ENCODE measurements around the gene NCOA3.
"Not testable (repeated sequence)": the region's sequence is repeated elsewhere in the genome, so short reads cannot be mapped to it uniquely, and the experiment has no call there.

NCOA3 gene

GRCh38 chr20:47501482-47502270, at the start of gene NCOA3:
TSS of gene NCOA3 (plus strand) at chr20:47501887. CDS start at chr20:47622248, 120,361 bp downstream.
- H3K9ac ChIP-seq (ENCODE audit: low read length), result peak within 1 kb of the TSS; percentile 97
- H3K4me3 ChIP-seq (ENCODE audit: low read length), result peak within 1 kb of the TSS; percentile 95
- H3K27me3 ChIP-seq (replicated peaks; ENCODE audit: control insufficient read depth, insufficient read depth, low read length), result no peaks in the 10 kb centered on the region
- H3K36me3 ChIP-seq (ENCODE audit: control insufficient read depth, insufficient read depth, low read length, severe bottlenecking), result no peaks in the 10 kb centered on the region
- DNase-seq (ENCODE audit: low read depth), result peak; percentile 95
- no peaks in the 10 kb centered on the region for H3K9me3 ChIP-seq (ENCODE audit: control insufficient read depth, low read length)
- peaks cover 22% of the 10 kb centered on the region for H3K4me1 ChIP-seq (ENCODE audit: control insufficient read depth, insufficient read depth, low read length)

- Histone ChIP-seq H3K4me3 (ENCODE audit: low read length) (peak overlapping the region; percentile 19), H3K9me3 (ENCODE audit: control insufficient read depth, low read length) (peaks cover 4% of the 10 kb centered on the region), H3K9ac (ENCODE audit: low read length) (no peak overlapping the region), H3K4me1 (ENCODE audit: control insufficient read depth, insufficient read depth, low read length) (peaks cover 13% of the 10 kb centered on the region), H3K27me3 (replicated peaks; ENCODE audit: control insufficient read depth, insufficient read depth, low read length) (no peaks in the 10 kb centered on the region), H3K36me3 (ENCODE audit: control insufficient read depth, insufficient read depth, low read length, severe bottlenecking) (no peaks in the 10 kb centered on the region)
- DNase-seq (ENCODE audit: low read depth), result no peak
Observed at GRCh38 chr20:47452736-47453161, 48.9 kb upstream of the NCOA3 start.

- DNase-seq (ENCODE audit: low read depth), result peak; percentile 52
- peaks cover 4% of the 10 kb centered on the region for H3K9me3 ChIP-seq (ENCODE audit: control insufficient read depth, low read length)
- no peak overlapping the region for H3K9ac ChIP-seq (ENCODE audit: low read length)
- H3K4me1 ChIP-seq (ENCODE audit: control insufficient read depth, insufficient read depth, low read length), result peaks cover 14% of the 10 kb centered on the region
- H3K36me3 ChIP-seq (ENCODE audit: control insufficient read depth, insufficient read depth, low read length, severe bottlenecking), result no peaks in the 10 kb centered on the region
- no peaks in the 10 kb centered on the region for H3K27me3 ChIP-seq (replicated peaks; ENCODE audit: control insufficient read depth, insufficient read depth, low read length)
- H3K4me3 ChIP-seq (ENCODE audit: low read length), result peak overlapping the region; percentile 19
Observed at GRCh38 chr20:47453167-47453782, 48.4 kb upstream of the NCOA3 start.

GRCh38 chr20:47454298-47455132, 47.2 kb upstream of the NCOA3 start:
- DNase-seq (ENCODE audit: low read depth), result no peak
- H3K4me1 ChIP-seq (ENCODE audit: control insufficient read depth, insufficient read depth, low read length), result peaks cover 14% of the 10 kb centered on the region
- no peak overlapping the region for H3K4me3 ChIP-seq (ENCODE audit: low read length)
- no peak overlapping the region for H3K9ac ChIP-seq (ENCODE audit: low read length)
- H3K9me3 ChIP-seq (ENCODE audit: control insufficient read depth, low read length), result peaks cover 4% of the 10 kb centered on the region
- no peaks in the 10 kb centered on the region for H3K36me3 ChIP-seq (ENCODE audit: control insufficient read depth, insufficient read depth, low read length, severe bottlenecking)
- H3K27me3 ChIP-seq (replicated peaks; ENCODE audit: control insufficient read depth, insufficient read depth, low read length), result no peaks in the 10 kb centered on the region

GRCh38 chr20:47455133-47456040, 46.3 kb upstream of the NCOA3 start:
- no peak overlapping the region for H3K4me3 ChIP-seq (ENCODE audit: low read length)
- peaks cover 14% of the 10 kb centered on the region for H3K4me1 ChIP-seq (ENCODE audit: control insufficient read depth, insufficient read depth, low read length)
- no peak overlapping the region for H3K9ac ChIP-seq (ENCODE audit: low read length)
- H3K36me3 ChIP-seq (ENCODE audit: control insufficient read depth, insufficient read depth, low read length, severe bottlenecking), result no peaks in the 10 kb centered on the region
- DNase-seq (ENCODE audit: low read depth), result peak; percentile 28
- H3K9me3 ChIP-seq (ENCODE audit: control insufficient read depth, low read length), result peaks cover 4% of the 10 kb centered on the region
- no peaks in the 10 kb centered on the region for H3K27me3 ChIP-seq (replicated peaks; ENCODE audit: control insufficient read depth, insufficient read depth, low read length)

- H3K4me3 ChIP-seq (ENCODE audit: low read length), result no peak overlapping the region
- H3K36me3 ChIP-seq (ENCODE audit: control insufficient read depth, insufficient read depth, low read length, severe bottlenecking), result no peaks in the 10 kb centered on the region
- peaks cover 14% of the 10 kb centered on the region for H3K4me1 ChIP-seq (ENCODE audit: control insufficient read depth, insufficient read depth, low read length)
- no peak for DNase-seq (ENCODE audit: low read depth)
- H3K9ac ChIP-seq (ENCODE audit: low read length), result no peak overlapping the region
- no peaks in the 10 kb centered on the region for H3K27me3 ChIP-seq (replicated peaks; ENCODE audit: control insufficient read depth, insufficient read depth, low read length)
- H3K9me3 ChIP-seq (ENCODE audit: control insufficient read depth, low read length), result peaks cover 4% of the 10 kb centered on the region
Observed at GRCh38 chr20:47456041-47456537, 45.6 kb upstream of the NCOA3 start.

- Histone ChIP-seq H3K4me3 (ENCODE audit: low read length) (no peak overlapping the region), H3K4me1 (ENCODE audit: control insufficient read depth, insufficient read depth, low read length) (peaks cover 14% of the 10 kb centered on the region), H3K9ac (ENCODE audit: low read length) (no peak overlapping the region), H3K27me3 (replicated peaks; ENCODE audit: control insufficient read depth, insufficient read depth, low read length) (no peaks in the 10 kb centered on the region), H3K36me3 (ENCODE audit: control insufficient read depth, insufficient read depth, low read length, severe bottlenecking) (no peaks in the 10 kb centered on the region), H3K9me3 (ENCODE audit: control insufficient read depth, low read length) (peaks cover 4% of the 10 kb centered on the region)
- peak; percentile 42 for DNase-seq (ENCODE audit: low read depth)
Observed at GRCh38 chr20:47456952-47457724, 44.5 kb upstream of the NCOA3 start.

- not testable (repeated sequence) for H3K27me3 ChIP-seq (replicated peaks; ENCODE audit: control insufficient read depth, insufficient read depth, low read length); H3K9ac ChIP-seq (ENCODE audit: low read length); H3K9me3 ChIP-seq (ENCODE audit: control insufficient read depth, low read length); H3K4me1 ChIP-seq (ENCODE audit: control insufficient read depth, insufficient read depth, low read length); DNase-seq (ENCODE audit: low read depth); H3K4me3 ChIP-seq (ENCODE audit: low read length); H3K36me3 ChIP-seq (ENCODE audit: control insufficient read depth, insufficient read depth, low read length, severe bottlenecking)
Observed at GRCh38 chr20:47458280-47459050, 43.2 kb upstream of the NCOA3 start.

GRCh38 chr20:47459344-47460073, 42.2 kb upstream of the NCOA3 start:
- Histone ChIP-seq H3K4me3 (ENCODE audit: low read length) (no peak overlapping the region), H3K27me3 (replicated peaks; ENCODE audit: control insufficient read depth, insufficient read depth, low read length) (no peaks in the 10 kb centered on the region), H3K9me3 (ENCODE audit: control insufficient read depth, low read length) (no peaks in the 10 kb centered on the region), H3K4me1 (ENCODE audit: control insufficient read depth, insufficient read depth, low read length) (peaks cover 16% of the 10 kb centered on the region), H3K9ac (ENCODE audit: low read length) (no peak overlapping the region), H3K36me3 (ENCODE audit: control insufficient read depth, insufficient read depth, low read length, severe bottlenecking) (no peaks in the 10 kb centered on the region)
- DNase-seq (ENCODE audit: low read depth), result no peak

Measured in adipocyte (in vitro differentiated cells).